Putamen (tissue), 1 donor: ENCODE data around the gene FAM107B.
"Not testable (repeated sequence)": the region's sequence is repeated elsewhere in the genome, so short reads cannot be mapped to it uniquely, and the experiment has no call there.

ENCODE experiments used
- DNase-seq: peaks from one replicate; pipeline ENCODE4 v3.0.0-alpha.2; 2016; ENCODE audit warnings: low spot score

The FAM107B gene

GRCh38 chr10:14600065-14600464 lies 174.6 kb downstream of the FAM107B start:
- no peak for DNase-seq

DNA sequence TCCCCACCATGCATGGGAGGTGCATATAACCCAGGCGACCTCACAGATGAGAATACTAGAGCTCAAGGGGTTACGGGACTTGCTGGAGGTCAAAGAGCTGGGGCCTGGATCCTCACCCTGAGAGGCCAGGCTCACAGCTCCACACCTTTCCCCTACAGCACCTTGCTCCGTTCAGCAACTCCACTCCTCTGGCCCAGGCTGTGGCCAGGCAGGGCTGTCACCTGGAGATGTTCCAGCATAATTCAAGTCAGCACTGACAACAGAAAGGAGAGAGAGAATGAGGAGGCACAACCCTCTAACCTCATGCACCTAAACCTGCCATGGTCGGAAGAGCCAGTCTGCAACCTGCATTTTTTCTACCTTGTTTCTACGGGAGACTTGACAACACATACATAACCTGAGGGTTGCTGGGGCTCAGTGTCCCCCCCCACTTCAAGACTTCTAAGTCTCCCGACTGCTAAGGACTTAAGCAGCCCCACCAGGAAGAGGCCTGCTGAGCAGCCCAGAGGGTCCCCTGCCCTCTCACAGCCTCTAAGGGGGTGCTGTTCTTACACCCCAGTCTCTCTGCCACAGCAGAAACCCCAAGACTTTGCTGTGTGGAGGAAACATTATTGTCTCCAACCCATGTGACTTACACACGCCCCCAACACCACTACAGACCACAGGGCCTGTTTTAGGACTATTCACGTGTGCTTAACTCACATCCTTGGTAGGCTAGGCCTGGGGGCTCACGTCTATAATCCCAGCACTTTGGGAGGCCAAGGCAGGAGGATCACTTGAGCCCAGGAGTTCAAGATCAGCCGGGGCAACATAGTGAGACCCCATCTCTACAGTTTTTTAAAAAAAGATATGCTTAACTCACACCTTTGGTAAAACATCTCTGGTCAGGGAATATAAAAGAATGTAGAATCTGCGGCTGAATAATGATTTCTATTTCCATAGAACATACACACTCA lies 175.6 kb downstream of the FAM107B start:
- DNase-seq: no peak

GRCh38 chr10:14595526-14596182 lies 179.0 kb downstream of the FAM107B start:
- DNase-seq: no peak

DNA sequence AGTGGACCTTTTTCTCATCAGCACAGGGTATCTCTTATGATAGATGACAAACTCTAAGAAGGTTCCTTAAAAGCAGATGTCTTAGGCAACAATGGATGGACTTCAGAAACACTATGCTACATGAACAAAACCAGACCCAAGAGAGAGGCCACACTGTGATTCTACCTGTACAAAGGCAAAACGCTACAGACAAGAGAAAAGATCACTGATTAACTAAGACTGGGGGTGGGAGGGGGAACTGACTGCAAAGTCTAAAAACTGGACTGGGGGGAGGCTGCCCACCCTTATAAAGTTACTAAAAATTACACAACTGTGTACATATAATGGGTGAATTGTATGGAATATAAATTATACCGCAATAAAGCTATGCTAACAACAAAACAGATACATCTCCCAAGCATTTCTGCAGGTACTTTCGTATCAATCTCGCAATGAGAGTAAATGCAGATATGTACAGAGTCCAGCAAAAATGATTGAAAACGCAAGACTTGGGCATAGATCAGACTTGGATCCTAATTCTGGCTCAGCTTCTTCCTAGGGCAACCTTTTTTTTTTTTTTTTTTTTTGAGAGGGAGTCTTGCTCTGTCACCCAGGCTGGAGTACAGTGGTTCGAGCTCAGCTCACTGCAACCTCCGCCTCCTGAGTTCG lies 179.7 kb downstream of the FAM107B start:
- no peak for DNase-seq

GRCh38 chr10:14593806-14594205 lies 180.9 kb downstream of the FAM107B start:
- DNase-seq: no peak

GRCh38 chr10:14592566-14592965 lies 182.1 kb downstream of the FAM107B start:
- no peak for DNase-seq

DNA sequence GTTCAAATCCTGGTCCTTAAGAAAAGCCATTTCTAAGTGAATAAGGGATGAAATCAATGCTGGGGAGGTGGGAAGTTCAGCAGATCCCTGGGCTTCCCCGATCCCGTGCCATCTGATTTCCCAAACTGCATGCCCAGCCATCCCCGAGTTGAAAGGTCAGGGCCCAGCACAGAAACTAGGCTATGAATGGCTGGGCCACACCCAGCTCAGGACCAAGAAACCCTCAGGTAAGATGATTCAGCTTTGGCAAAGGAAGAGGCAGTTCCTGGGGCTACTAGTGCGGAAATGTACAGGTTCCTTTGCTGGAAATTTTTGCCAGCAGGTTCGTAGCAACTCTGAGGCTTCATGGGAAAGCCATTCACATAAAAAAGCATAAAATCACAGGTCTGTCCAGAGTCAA lies 182.7 kb downstream of the FAM107B start:
- DNase-seq: no peak

- not testable (repeated sequence) for DNase-seq
These were observed 185.8 kb downstream of the FAM107B start for GRCh38 chr10:14588938-14589294.

- peak; percentile 61 for DNase-seq
These were observed 186.4 kb downstream of the FAM107B start for GRCh38 chr10:14588084-14588937.

DNA sequence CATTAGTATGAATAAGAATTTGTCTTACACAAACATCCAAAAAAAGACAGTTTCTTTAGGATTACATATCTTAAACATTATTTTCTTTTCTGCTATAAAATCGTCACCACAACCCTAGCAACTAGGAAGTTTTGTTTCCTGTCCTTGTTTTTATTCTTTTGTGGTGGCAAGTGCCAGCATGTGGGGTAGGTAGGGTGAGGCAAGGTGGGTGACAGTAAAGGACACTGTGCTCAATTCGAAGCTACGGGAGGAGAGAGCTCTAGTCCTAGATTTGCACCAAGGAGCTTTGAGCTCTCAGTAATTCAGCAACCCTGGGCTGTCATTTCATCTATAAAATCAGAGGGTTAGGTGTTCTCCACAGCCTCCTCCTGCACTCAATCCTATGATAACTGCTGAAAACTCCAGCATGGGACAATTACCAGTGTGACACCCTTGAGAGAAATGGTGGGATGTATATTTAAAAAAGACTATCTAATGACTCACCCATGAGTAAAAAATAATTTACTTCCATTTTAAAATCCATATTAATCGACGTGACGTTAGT lies 187.1 kb downstream of the FAM107B start:
- no peak for DNase-seq

GRCh38 chr10:14586901-14587300 lies 187.8 kb downstream of the FAM107B start:
- no peak for DNase-seq

GRCh38 chr10:14585287-14586193 lies 189.2 kb downstream of the FAM107B start:
- no peak for DNase-seq

- DNase-seq: no peak
These were observed 190.0 kb downstream of the FAM107B start for GRCh38 chr10:14584661-14585060.

- no peak for DNase-seq
These were observed 190.7 kb downstream of the FAM107B start for GRCh38 chr10:14583967-14584366.

DNA sequence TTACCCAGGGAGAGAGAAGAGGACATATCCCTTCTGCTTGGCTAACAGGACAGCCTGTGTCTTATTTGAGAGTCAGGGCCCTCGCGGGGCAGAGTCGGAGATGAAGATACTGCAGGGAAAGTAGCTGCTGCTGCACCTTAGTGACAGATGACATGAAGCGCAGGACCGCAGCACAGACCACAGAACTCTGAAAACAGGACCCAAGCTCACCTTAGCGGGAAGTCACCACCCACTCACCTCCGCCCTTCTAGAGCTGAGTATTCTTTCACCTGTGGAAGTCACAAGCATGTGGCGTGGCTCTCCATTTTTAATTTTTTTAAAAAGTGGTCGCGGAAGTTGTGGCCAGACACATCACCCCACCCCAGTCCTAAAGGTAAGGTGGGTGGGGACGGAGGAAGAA lies 191.4 kb downstream of the FAM107B start:
- DNase-seq: no peak

- no peak for DNase-seq
These were observed 193.0 kb downstream of the FAM107B start for GRCh38 chr10:14581553-14582321.

DNA sequence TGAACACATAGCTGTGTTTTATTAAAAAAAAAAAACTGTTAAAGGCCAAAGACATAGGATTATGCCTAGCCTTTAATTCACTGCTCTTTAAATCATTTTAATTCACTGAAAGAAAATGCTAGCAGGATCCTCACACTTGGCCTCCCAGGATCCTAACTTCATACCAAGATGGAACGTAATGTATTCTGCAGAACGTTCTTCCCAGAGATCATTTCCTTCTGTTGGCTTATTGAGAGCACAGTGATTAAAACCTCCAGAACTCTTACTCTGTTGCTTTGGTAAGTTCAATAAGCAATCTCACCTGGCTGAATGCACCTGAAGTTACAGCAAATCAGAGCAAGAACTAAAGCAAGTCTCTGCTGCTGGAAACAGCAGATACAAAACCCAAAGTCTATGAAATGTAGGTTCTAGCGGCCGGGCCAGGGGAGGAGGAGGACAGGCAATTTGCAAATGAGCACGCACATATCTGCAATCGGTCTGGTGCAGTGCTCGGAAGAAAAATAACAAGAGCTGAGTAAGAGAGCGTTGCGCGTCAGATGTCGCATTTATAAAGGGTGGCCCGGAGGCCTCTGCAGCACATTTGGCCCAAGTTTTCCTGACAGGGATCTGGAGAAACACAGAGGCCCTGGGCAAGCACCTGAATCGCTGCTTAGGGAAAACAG lies 193.9 kb downstream of the FAM107B start:
- DNase-seq: no peak

DNA sequence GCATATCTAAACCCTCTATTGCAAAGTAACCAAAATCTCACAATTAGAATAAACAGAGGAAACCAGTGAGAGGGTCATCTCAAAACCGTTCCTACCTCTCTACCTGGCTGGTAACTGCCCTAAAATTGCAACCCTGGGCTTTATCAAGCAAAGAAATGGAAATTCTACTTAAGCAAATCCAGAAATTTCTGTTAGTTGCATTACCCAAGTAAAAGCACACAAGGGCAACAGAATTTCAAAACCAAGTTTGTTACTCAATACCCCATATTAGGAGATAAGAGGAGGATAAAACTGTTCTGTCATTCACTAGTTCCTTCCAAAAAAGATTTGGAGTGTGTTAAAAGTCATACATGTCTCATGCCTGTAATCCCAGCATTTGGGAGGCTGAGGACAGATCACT lies 195.3 kb downstream of the FAM107B start:
- DNase-seq: no peak
